ENCODE data around the gene ARL3.

- TF ChIP-seq, protein P1, sequence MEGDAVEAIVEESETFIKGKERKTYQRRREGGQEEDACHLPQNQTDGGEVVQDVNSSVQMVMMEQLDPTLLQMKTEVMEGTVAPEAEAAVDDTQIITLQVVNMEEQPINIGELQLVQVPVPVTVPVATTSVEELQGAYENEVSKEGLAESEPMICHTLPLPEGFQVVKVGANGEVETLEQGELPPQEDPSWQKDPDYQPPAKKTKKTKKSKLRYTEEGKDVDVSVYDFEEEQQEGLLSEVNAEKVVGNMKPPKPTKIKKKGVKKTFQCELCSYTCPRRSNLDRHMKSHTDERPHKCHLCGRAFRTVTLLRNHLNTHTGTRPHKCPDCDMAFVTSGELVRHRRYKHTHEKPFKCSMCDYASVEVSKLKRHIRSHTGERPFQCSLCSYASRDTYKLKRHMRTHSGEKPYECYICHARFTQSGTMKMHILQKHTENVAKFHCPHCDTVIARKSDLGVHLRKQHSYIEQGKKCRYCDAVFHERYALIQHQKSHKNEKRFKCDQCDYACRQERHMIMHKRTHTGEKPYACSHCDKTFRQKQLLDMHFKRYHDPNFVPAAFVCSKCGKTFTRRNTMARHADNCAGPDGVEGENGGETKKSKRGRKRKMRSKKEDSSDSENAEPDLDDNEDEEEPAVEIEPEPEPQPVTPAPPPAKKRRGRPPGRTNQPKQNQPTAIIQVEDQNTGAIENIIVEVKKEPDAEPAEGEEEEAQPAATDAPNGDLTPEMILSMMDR (IDR thresholded peaks at IDR 0.05; ENCODE audit: low read depth, low read length, poor library complexity, severe bottlenecking), result no peak
- TF ChIP-seq EZH2phosphoT487 (IDR thresholded peaks at IDR 0.05; ENCODE audit: borderline replicate concordance, low read length), result no peak
Measured at GRCh38 chr10:102682981-102683380, 31.2 kb downstream of the ARL3 start.
